Smooth muscle cell (in vitro differentiated cells): Measurements from ENCODE around the gene PDIA6. TPM values are rescaled to one million over a fixed set of nuclear protein-coding genes. Genes with fewer than 3 reads are reported as not detected.

Experiments
- DNase-seq: peaks from one replicate; lab custom pipeline; 2025; ENCODE audit not compliant: unreplicated experiment; lab: John Stamatoyannopoulos, UW
- H2AFZ ChIP-seq: fragments of 200-600 bp; sonication (generic); 2 replicates; pipeline ENCODE4 v1.6.0; 2016; ENCODE audit warnings: antibody characterized with exemption, low read depth, mild to moderate bottlenecking
- H3F3A ChIP-seq: fragments of 200-600 bp; sonication (generic); 2 replicates; pipeline ENCODE4 v1.6.0; 2017; ENCODE audit warnings: antibody characterized with exemption, low read depth
- H3K27ac ChIP-seq: fragments of 200-600 bp; sonication (generic); 2 replicates; pipeline ENCODE4 v1.5.1; 2016; ENCODE audit warnings: low read depth, mild to moderate bottlenecking
- H3K27me3 ChIP-seq: fragments of 200-600 bp; sonication (generic); 2 replicates; pipeline ENCODE4 v1.6.1; 2016; ENCODE audit warnings: low read depth, mild to moderate bottlenecking
- H3K36me3 ChIP-seq: fragments of 200-600 bp; sonication (generic); 2 replicates; pipeline ENCODE4 v1.5.1; 2016; ENCODE audit warnings: low read depth
- H3K4me1 ChIP-seq: fragments of 200-600 bp; sonication (generic); 2 replicates; pipeline ENCODE4 v1.5.1; 2016; ENCODE audit warnings: low read depth
- H3K4me2 ChIP-seq: fragments of 200-600 bp; sonication (generic); 2 replicates; pipeline ENCODE4 v1.6.0; 2016; ENCODE audit warnings: mild to moderate bottlenecking
- H3K4me3 ChIP-seq: fragments of 200-600 bp; sonication (generic); 2 replicates; pipeline ENCODE4 v1.5.1; 2016; ENCODE audit warnings: mild to moderate bottlenecking
- H3K79me2 ChIP-seq: fragments of 200-600 bp; sonication (generic); 2 replicates; pipeline ENCODE4 v1.6.0; 2016; ENCODE audit warnings: low read depth, mild to moderate bottlenecking
- H3K9ac ChIP-seq: fragments of 200-600 bp; sonication (generic); 2 replicates; pipeline ENCODE4 v1.6.0; 2016; ENCODE audit warnings: low read depth
- H3K9me3 ChIP-seq: fragments of 200-600 bp; sonication (generic); replicated peaks from 2 replicates; pipeline ENCODE4 v1.5.1; 2016; ENCODE audit warnings: low read depth
- H4K20me1 ChIP-seq: fragments of 200-600 bp; sonication (generic); 2 replicates; pipeline ENCODE4 v1.6.0; 2016; ENCODE audit warnings: low read depth
- CTCF ChIP-seq: fragments of 200-600 bp; sonication (generic); IDR thresholded peaks from 2 replicates; pipeline ENCODE4 v1.5.1; 2017; ENCODE audit warnings: borderline replicate concordance, mild to moderate bottlenecking, antibody characterized with exemption; ENCODE audit not compliant: insufficient read depth, poor library complexity, severe bottlenecking
- WGBS: methylation state at CpG from one replicate; pipeline ENCODE4 v1.1.7; 2016; ENCODE audit warnings: low lambda C conversion rate; 5-methylcytosine and 5-hydroxymethylcytosine counted together
- polyA plus RNA-seq: library from polyadenylated mRNA; unstranded; fragments of >200 nt; fragmentation: Nextera tagmentation; extraction: Ambion mirVana; gene quantifications from 2 replicates; pipeline ENCODE4 v1.2.1, GENCODE V29; 2016
- total RNA-seq: library from RNA; depleted of rRNA; stranded (reverse); fragments of >200 nt; gene quantifications from 2 replicates; pipeline ENCODE4 v1.2.3, GENCODE V29; 2014

The PDIA6 gene
- total and polyA plus RNA-seq, 2 experiments from 2014 or later = 360 to 671 TPM

- Histone ChIP-seq H3K36me3 (no peaks in the 10 kb centered on the region), H2AFZ (no peak overlapping the region), H3K27me3 (no peaks in the 10 kb centered on the region), H3K4me3 (no peak overlapping the region), H4K20me1 (no peaks in the 10 kb centered on the region), H3K9ac (no peak overlapping the region), H3K4me1 (no peaks in the 10 kb centered on the region), H3K4me2 (no peak overlapping the region), H3F3A (no peaks in the 10 kb centered on the region), H3K9me3 (no peaks in the 10 kb centered on the region), H3K79me2 (no peaks in the 10 kb centered on the region), H3K27ac (no peak overlapping the region)
- 89% methylated on average over 7 of the region's 7 CpGs for WGBS
- DNase-seq = no peak
- TF ChIP-seq CTCF = no peak
Observed at GRCh38 chr2:10753156-10753555, 59.4 kb downstream of the PDIA6 start.

- DNase-seq = no peak
- H3K9me3 ChIP-seq = no peaks in the 10 kb centered on the region
- no peaks in the 10 kb centered on the region for H3K36me3 ChIP-seq
- H3K9ac ChIP-seq = no peak overlapping the region
- H3K4me1 ChIP-seq = no peaks in the 10 kb centered on the region
- H3K79me2 ChIP-seq = no peaks in the 10 kb centered on the region
- H3F3A ChIP-seq = no peaks in the 10 kb centered on the region
- WGBS = 74% methylated on average over 5 of the region's 5 CpGs
- no peak overlapping the region for H3K4me2 ChIP-seq
- no peak overlapping the region for H2AFZ ChIP-seq
- TF ChIP-seq CTCF = no peak
- H3K4me3 ChIP-seq = no peak overlapping the region
- H3K27me3 ChIP-seq = no peaks in the 10 kb centered on the region
- H3K27ac ChIP-seq = no peak overlapping the region
- no peaks in the 10 kb centered on the region for H4K20me1 ChIP-seq
Observed at GRCh38 chr2:10752236-10752635, 60.3 kb downstream of the PDIA6 start.

GRCh38 chr2:10750610-10751009 is 62.0 kb downstream of the PDIA6 start:
- Histone ChIP-seq H3K27ac (no peak overlapping the region), H3K4me1 (no peaks in the 10 kb centered on the region), H3K36me3 (no peaks in the 10 kb centered on the region), H3K9ac (no peak overlapping the region), H3K4me3 (no peak overlapping the region), H3K27me3 (no peaks in the 10 kb centered on the region), H3K79me2 (no peaks in the 10 kb centered on the region), H2AFZ (no peak overlapping the region), H3K4me2 (no peak overlapping the region), H3F3A (no peaks in the 10 kb centered on the region), H3K9me3 (no peaks in the 10 kb centered on the region), H4K20me1 (no peaks in the 10 kb centered on the region)
- 89% methylated on average over 6 of the region's 6 CpGs for WGBS
- no peak for DNase-seq
- TF ChIP-seq CTCF = no peak

GRCh38 chr2:10742666-10743065 is 69.9 kb downstream of the PDIA6 start:
- DNase-seq = no peak
- 96% methylated on average over 11 of the region's 11 CpGs for WGBS
- H3K27ac ChIP-seq = no peak overlapping the region

More at GRCh38 chr2:10742666-10743065, 69.9 kb downstream of the PDIA6 start:
- Histone ChIP-seq H3K9ac (no peak overlapping the region), H3K9me3 (no peaks in the 10 kb centered on the region), H3K27me3 (no peaks in the 10 kb centered on the region), H4K20me1 (no peaks in the 10 kb centered on the region), H3K4me3 (no peak overlapping the region), H3K36me3 (no peaks in the 10 kb centered on the region), H3K4me1 (no peaks in the 10 kb centered on the region), H3K4me2 (no peak overlapping the region), H3K79me2 (no peaks in the 10 kb centered on the region), H3F3A (no peaks in the 10 kb centered on the region), H2AFZ (no peak overlapping the region)
- no peak for TF ChIP-seq CTCF
